ENCODE results near the gene CPXM1.

- TF ChIP-seq, protein P1, sequence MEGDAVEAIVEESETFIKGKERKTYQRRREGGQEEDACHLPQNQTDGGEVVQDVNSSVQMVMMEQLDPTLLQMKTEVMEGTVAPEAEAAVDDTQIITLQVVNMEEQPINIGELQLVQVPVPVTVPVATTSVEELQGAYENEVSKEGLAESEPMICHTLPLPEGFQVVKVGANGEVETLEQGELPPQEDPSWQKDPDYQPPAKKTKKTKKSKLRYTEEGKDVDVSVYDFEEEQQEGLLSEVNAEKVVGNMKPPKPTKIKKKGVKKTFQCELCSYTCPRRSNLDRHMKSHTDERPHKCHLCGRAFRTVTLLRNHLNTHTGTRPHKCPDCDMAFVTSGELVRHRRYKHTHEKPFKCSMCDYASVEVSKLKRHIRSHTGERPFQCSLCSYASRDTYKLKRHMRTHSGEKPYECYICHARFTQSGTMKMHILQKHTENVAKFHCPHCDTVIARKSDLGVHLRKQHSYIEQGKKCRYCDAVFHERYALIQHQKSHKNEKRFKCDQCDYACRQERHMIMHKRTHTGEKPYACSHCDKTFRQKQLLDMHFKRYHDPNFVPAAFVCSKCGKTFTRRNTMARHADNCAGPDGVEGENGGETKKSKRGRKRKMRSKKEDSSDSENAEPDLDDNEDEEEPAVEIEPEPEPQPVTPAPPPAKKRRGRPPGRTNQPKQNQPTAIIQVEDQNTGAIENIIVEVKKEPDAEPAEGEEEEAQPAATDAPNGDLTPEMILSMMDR (IDR thresholded peaks at IDR 0.05): no peak
- TF ChIP-seq POLR2A (IDR thresholded peaks at IDR 0.05): no peak
- TF ChIP-seq EP300 (IDR thresholded peaks at IDR 0.05): no peak
These were observed 37.0 kb upstream of the CPXM1 start for GRCh38 chr20:2837221-2837960.

Data from upper lobe of left lung (tissue), 4 donors.